Tibial nerve (tissue), 4 donors: ENCODE measurements around the gene FXYD1.

Experiments
- CTCF ChIP-seq, 5 experiments: fragments of 200-600 bp in 3 of 5; fragments of 450-650 bp in 2 of 5; sonication (generic) in 3 of 5; IDR thresholded peaks; one replicate each; pipeline ENCODE4 v1.5.1; 2016 to 2019; ENCODE audit warnings: antibody characterized with exemption in 5 of 5, mild to moderate bottlenecking in 3 of 5, moderate library complexity in 2 of 5
- EP300 ChIP-seq, 2 donors: sonication (generic); formaldehyde crosslinking; IDR thresholded peaks; one replicate each; pipeline ENCODE4 v1.6.1; 2017; ENCODE audit warnings: antibody characterized with exemption in 2 of 2, mild to moderate bottlenecking in 1 of 2
- POLR2A ChIP-seq, 2 donors: fragments of 450-650 bp; IDR thresholded peaks; one replicate each; pipeline ENCODE4 v1.6.1; 2017; ENCODE audit warnings: antibody characterized with exemption in 2 of 2, mild to moderate bottlenecking in 2 of 2, moderate library complexity in 2 of 2

- TF ChIP-seq CTCF (IDR thresholded peaks at IDR 0.05) (no peak), POLR2A (IDR thresholded peaks at IDR 0.05) (no peak), EP300 (IDR thresholded peaks at IDR 0.05) (no peak)
Measured at GRCh38 chr19:35094656-35095055, 44.0 kb upstream of the FXYD1 start.
